Peyer's patch (tissue), 4 donors: ENCODE data around the gene NFIB.

ENCODE experiments used
- CTCF ChIP-seq, 6 experiments: fragments of 450-650 bp in 4 of 6; fragments of 200-600 bp in 2 of 6; sonication (generic) in 1 of 6; IDR thresholded peaks; one replicate each; pipeline ENCODE4 v1.5.1; 2017 to 2019; ENCODE audit warnings: antibody characterized with exemption in 6 of 6, mild to moderate bottlenecking in 3 of 6, moderate library complexity in 1 of 6
- POLR2A ChIP-seq, 2 donors: fragments of 450-650 bp; IDR thresholded peaks; one replicate each; pipeline ENCODE4 v1.5.1; 2017; ENCODE audit warnings: antibody characterized with exemption in 2 of 2, mild to moderate bottlenecking in 2 of 2, moderate library complexity in 2 of 2

- TF ChIP-seq POLR2A (IDR thresholded peaks at IDR 0.05): no peak
- no peak for TF ChIP-seq CTCF (IDR thresholded peaks at IDR 0.05)
Observed at GRCh38 chr9:14245901-14246525, 67.9 kb downstream of the NFIB start.
